HG03280 (cell line): ENCODE data around the gene CREG1.
"Not testable (repeated sequence)": the region's sequence is repeated elsewhere in the genome, so short reads cannot be mapped to it uniquely, and the experiment has no call there.

Experiments
- ATAC-seq: cut with Tn5 transposase; IDR thresholded peaks from one replicate; pipeline ENCODE4 v1.9.1; 2021; ENCODE audit warnings: mild to moderate bottlenecking, moderate library complexity; ENCODE audit not compliant: unreplicated experiment

The CREG1 gene

GRCh38 chr1:167564612-167565270, 11.2 kb upstream of the CREG1 start:
- no peak for ATAC-seq

- ATAC-seq, result no peak
These were observed 10.2 kb upstream of the CREG1 start for GRCh38 chr1:167563579-167564246.

- no peak for ATAC-seq
These were observed 9.1 kb upstream of the CREG1 start for GRCh38 chr1:167562702-167563101.

- ATAC-seq, result no peak
These were observed 8.2 kb upstream of the CREG1 start for GRCh38 chr1:167561753-167562152.

- no peak for ATAC-seq
These were observed 2.6 kb upstream of the CREG1 start for GRCh38 chr1:167555971-167556714.

- not testable (repeated sequence) for ATAC-seq
These were observed 1.5 kb upstream of the CREG1 start for GRCh38 chr1:167555072-167555471.

- ATAC-seq, result peak; percentile 15
These were observed 642 bp upstream of the CREG1 start for GRCh38 chr1:167554028-167554779.

- ATAC-seq, result no peak
These were observed 2.2 kb downstream of the CREG1 start for GRCh38 chr1:167551362-167551761.

GRCh38 chr1:167548059-167548932, 5.3 kb downstream of the CREG1 start:
- no peak for ATAC-seq

- ATAC-seq, result no peak
These were observed 6.6 kb downstream of the CREG1 start for GRCh38 chr1:167546935-167547334.

GRCh38 chr1:167545349-167545748, 8.2 kb downstream of the CREG1 start:
- ATAC-seq, result no peak

- no peak for ATAC-seq
These were observed 9.0 kb downstream of the CREG1 start for GRCh38 chr1:167544447-167545093.

GRCh38 chr1:167543199-167543990, 10.2 kb downstream of the CREG1 start:
- no peak for ATAC-seq

GRCh38 chr1:167542109-167543032, 11.2 kb downstream of the CREG1 start:
- no peak for ATAC-seq

- ATAC-seq, result no peak
These were observed 12.0 kb downstream of the CREG1 start for GRCh38 chr1:167541610-167542009.

GRCh38 chr1:167541003-167541402, 12.6 kb downstream of the CREG1 start:
- no peak for ATAC-seq

GRCh38 chr1:167538657-167539056, 14.9 kb downstream of the CREG1 start:
- ATAC-seq, result no peak

GRCh38 chr1:167533851-167534300, 19.7 kb downstream of the CREG1 start:
- peak; percentile 62 for ATAC-seq
